GM19467 (cell line): ENCODE data around the gene TMLHE.
"Not testable (repeated sequence)": the region's sequence is repeated elsewhere in the genome, so short reads cannot be mapped to it uniquely, and the experiment has no call there.

ENCODE experiments used
- ATAC-seq: cut with Tn5 transposase; IDR thresholded peaks from one replicate; pipeline ENCODE4 v1.9.1; 2021; ENCODE audit warnings: mild to moderate bottlenecking, moderate library complexity; ENCODE audit not compliant: unreplicated experiment

TMLHE gene

GRCh38 chrX:155505296-155505695, 107.5 kb downstream of the TMLHE start:
- no peak for ATAC-seq

DNA sequence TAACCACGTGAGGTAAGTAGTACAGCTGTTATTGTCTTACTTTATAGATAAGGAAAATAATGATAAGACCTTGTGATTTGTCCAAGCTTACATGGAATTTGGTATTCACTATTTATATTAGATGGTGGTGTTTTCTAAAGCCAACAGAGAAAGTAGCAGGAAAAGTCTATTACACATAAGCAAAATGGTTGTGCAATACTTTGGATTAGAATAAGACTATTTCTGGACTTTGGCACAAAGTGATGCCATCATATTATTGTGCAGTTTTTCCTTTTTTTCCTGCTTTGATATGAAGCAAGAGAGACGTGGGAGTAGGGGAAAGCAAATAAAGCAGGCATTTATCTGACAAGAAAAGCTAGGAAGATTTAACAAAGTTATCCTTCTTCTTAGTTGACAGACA, 117.6 kb downstream of the TMLHE start:
- not testable (repeated sequence) for ATAC-seq

GRCh38 chrX:155491421-155491820, 121.3 kb downstream of the TMLHE start:
- not testable (repeated sequence) for ATAC-seq

- not testable (repeated sequence) for ATAC-seq
Measured at GRCh38 chrX:155477136-155477535, 135.6 kb downstream of the TMLHE start.

DNA sequence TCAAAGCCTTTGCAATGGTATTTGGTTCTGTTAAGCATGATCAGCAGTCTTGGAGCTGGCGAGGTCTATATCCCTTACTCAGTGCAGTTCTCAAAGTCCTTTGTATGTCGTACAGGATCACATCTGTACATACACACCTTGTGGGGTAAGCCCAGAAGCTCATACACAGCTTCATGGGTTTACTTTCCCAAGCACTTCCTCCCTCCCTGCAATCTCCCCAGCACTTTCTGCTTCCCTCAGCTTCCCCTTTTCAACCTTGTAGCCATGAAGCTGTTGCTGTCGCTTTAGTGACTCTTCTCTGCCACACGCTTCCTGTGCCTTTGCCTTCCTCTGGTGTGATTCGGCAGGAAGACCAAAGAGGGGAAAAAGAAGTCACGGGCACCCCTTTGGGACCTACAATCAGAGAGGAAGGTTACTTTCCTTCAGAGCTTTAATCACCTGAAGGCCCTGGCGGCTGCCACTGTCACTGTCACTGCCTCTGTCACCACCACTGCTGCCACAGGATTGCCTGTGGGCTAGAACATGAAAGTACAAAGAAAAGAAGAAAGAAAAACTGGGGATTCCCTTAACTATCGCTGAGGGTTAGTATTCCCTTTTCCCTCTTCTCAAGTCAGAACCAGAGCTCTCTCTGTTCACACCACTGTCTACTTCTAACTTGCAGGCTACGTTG, 146.3 kb downstream of the TMLHE start:
- ATAC-seq = peak; percentile 49

DNA sequence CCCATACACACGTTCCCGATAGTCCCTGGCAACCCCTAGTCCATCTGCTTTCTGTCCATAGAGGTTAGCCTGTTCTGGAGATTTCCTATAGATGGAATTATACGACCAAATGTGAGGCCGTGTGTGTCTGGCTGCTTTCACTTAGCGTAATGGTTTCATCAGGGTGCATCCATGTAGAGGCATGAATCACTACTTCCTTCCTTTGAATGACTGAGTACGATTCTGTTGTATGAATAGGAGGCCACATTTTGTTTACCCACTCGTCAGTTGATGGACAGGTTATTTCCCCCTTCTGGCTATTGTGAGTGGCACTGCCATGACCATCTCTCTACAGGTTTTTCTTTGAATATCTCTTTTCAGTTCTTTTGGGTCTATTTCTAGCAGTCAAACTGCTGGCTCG, 152.3 kb downstream of the TMLHE start:
- ATAC-seq = not testable (repeated sequence)

DNA sequence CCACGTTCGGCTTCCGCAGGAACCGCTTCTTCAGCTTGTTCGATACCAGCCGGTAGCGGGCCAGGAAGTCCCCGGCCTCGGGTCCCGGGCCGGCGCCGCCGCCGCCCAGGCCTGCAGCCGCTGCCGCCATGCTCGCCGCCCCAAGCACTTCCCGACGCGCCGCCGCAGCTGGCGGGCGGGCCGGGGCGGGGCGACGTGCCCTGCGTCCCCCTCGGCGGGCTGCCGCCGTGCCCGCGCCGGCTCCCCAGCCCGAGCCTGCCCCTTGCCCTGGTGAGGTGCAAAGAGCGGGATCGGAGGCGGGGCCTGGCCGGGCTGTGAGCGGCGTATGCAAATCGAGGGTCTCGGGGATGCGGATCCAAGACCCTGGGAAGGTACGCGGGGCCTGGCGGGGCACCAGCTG, 154.3 kb downstream of the TMLHE start, which contains the start of gene F8A3:
TSS of gene F8A3 (minus strand) at position 150 of the 400 bp plus-strand sequence. CDS start at position 130, 20 bp downstream.
- ATAC-seq = peak; percentile 76

DNA sequence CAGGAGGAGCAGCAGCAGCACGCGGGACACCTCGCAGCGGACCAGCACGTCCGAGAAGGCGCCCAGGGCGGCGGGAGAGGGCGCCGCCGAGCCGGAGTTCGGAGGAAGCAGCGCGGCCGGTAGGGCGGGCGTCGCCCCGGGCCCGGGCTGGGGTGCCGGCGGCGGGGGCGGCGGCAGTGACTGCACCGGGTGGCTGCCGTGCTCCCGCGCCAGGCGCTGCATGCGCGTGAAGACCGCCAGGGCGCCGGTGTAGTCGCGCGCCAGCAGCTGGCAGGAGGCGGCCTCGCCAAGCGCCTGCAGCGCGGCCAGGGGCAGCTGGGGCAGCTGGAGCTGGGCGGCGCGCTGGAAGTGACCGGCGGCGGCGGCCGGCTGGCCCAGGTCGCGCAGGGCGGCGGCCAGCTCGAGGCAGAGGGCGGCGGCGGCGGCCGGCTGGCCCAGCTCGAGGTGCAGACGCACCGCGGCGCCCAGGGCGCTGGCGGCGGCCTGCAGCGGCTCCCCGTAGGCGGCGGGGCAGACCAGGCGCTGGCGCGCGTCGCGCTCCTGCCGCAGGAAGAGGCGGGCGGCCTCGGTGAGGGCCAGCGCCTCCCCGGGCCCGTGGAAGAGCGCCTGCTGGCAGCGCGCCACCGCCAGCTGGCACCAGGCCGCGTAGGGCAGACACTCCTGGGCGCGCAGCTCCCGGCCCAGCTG, 154.8 kb downstream of the TMLHE start:
- peak; percentile 56 for ATAC-seq

DNA sequence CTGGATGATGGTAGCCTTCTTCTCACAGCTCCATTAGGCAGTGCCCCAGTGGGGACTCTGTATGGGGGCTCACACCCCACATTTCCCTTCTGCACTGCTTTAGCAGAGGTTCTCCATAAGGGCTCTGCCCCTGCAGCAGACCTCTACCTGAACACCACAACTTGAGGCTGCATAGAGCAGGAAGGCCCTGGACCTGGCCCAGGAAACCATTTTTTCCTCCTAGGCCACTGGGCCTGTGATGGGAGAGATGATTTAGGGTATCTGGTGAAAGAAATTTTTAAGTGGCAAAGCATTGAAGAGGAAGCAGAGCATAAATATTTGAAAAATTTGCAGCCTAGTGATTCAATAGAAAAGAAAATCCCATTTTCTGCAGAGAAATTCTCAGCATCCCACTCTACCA, 171.7 kb downstream of the TMLHE start:
- no peak for ATAC-seq
